SU-DHL-6 (cell line): ENCODE measurements around the gene WDR4.

Experiments
- EZH2phosphoT487 ChIP-seq: fragments of 200-600 bp; sonication (generic), shearing (Covaris generic); conservative IDR thresholded peaks from 2 replicates; pipeline ENCODE4 v1.6.1; 2018; ENCODE audit warnings: mild to moderate bottlenecking, antibody characterized with exemption, low read length, moderate library complexity, mixed read lengths
- TF ChIP-seq, protein P1 (sequence below): fragments of 200-600 bp; sonication (generic); IDR thresholded peaks from one replicate; pipeline ENCODE4 v1.5.1; 2017; ENCODE audit warnings: antibody characterized with exemption, mild to moderate bottlenecking, low read length, moderate library complexity; ENCODE audit not compliant: insufficient read depth, poor library complexity, severe bottlenecking

DNA sequence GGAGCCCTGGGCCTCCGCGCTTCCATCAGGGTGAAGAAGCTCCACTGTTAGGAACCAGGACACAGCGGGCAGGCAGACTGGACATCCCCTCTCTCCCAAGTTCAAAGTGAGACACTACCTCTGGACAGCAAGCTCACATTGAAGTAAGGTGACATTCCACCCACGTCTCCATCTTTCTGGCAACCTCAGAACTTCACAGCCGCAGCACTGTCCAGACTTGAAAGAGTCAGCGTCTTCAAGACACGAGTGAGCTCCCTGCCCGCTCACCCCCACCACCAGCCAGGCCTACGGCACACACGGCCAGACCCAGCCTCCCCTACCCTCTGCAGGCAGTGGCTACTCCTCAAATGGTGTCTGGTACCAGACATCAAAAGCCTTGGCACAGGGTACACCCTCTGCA, 11.1 kb downstream of the WDR4 start:
- TF ChIP-seq, protein P1, sequence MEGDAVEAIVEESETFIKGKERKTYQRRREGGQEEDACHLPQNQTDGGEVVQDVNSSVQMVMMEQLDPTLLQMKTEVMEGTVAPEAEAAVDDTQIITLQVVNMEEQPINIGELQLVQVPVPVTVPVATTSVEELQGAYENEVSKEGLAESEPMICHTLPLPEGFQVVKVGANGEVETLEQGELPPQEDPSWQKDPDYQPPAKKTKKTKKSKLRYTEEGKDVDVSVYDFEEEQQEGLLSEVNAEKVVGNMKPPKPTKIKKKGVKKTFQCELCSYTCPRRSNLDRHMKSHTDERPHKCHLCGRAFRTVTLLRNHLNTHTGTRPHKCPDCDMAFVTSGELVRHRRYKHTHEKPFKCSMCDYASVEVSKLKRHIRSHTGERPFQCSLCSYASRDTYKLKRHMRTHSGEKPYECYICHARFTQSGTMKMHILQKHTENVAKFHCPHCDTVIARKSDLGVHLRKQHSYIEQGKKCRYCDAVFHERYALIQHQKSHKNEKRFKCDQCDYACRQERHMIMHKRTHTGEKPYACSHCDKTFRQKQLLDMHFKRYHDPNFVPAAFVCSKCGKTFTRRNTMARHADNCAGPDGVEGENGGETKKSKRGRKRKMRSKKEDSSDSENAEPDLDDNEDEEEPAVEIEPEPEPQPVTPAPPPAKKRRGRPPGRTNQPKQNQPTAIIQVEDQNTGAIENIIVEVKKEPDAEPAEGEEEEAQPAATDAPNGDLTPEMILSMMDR, result no peak
- no peak for TF ChIP-seq EZH2phosphoT487
